Endothelial cell of umbilical vein (primary cell): ENCODE measurements around the gene ZBTB20. TPM values are rescaled to one million over a fixed set of nuclear protein-coding genes. Genes with fewer than 3 reads are reported as not detected.

Experiments
- BruUV-seq: library from RNA; stranded (reverse); fragments of 400-500 nt; replicated peaks from 2 replicates; lab custom pipeline; 2021; lab: Mats Ljungman, UMichigan
- CTCF ChIA-PET: fragments of 300-600, 350-600 bp; sonication (Branson Sonifier 250); formaldehyde crosslinking; loops from one replicate; lab custom pipeline; 2021; ENCODE audit warnings: antibody characterized with exemption, inconsistent platforms; lab: Charles Lee
- POLR2A ChIA-PET: fragments of 300-600, 350-600 bp; sonication (Branson Sonifier 250); formaldehyde crosslinking; loops from one replicate; lab custom pipeline; 2021; ENCODE audit warnings: antibody characterized with exemption, inconsistent platforms; lab: Charles Lee
- DNase-seq: peaks from one replicate; pipeline ENCODE4 v3.0.0-alpha.2; 2011; ENCODE audit warnings: low read depth, low spot score
- FAIRE-seq: peaks from 2 replicates; lab custom pipeline; 2011; peaks lifted over from hg19 to GRCh38; lab: Jason Lieb, UNC
- H2AFZ ChIP-seq: 2 replicates; pipeline ENCODE4 v1.6.0; 2012; ENCODE audit warnings: low read depth, low read length, control low read depth, inconsistent platforms
- H3K27ac ChIP-seq: 2 replicates; pipeline ENCODE4 v1.5.1; 2011; ENCODE audit warnings: low read depth, mild to moderate bottlenecking, control low read depth, low read length, moderate library complexity; ENCODE audit not compliant: insufficient read depth
- H3K27me3 ChIP-seq, 2 experiments: 2 replicates each; pipeline versions ENCODE4 v1.6.0 to v1.6.1; 2011; ENCODE audit warnings: low read length in 2 of 2, mixed read lengths in 1 of 2; ENCODE audit not compliant: control insufficient read depth in 2 of 2, insufficient read depth in 2 of 2
- H3K36me3 ChIP-seq, 2 experiments: 2 replicates in 1 of 2; 3 replicates in 1 of 2; pipeline ENCODE4 v1.5.1; 2011; ENCODE audit warnings: low read length in 2 of 2, mild to moderate bottlenecking in 1 of 2, moderate library complexity in 1 of 2; ENCODE audit not compliant: control insufficient read depth in 2 of 2, insufficient read depth in 2 of 2; ENCODE audit errors: extremely low read depth in 1 of 2
- H3K4me1 ChIP-seq: 3 replicates; pipeline ENCODE4 v1.5.1; 2011; ENCODE audit warnings: mild to moderate bottlenecking, low read length; ENCODE audit not compliant: control insufficient read depth, insufficient read depth; ENCODE audit errors: extremely low read depth
- H3K4me2 ChIP-seq: 2 replicates; pipeline ENCODE4 v1.6.1; 2011; ENCODE audit warnings: low read length, control low read depth, mixed read lengths; ENCODE audit not compliant: insufficient read depth
- H3K4me3 ChIP-seq, 3 experiments: fragments of 200-600 bp in 1 of 3; sonication (generic), shearing (Covaris generic) in 1 of 3; replicated peaks in 1 of 3; 2 replicates each; pipeline ENCODE4 v1.5.1; 2011 to 2016; ENCODE audit warnings: control low read depth in 3 of 3, low read length in 3 of 3, mild to moderate bottlenecking in 2 of 3, inconsistent platforms in 1 of 3, low read depth in 1 of 3, moderate library complexity in 1 of 3; ENCODE audit not compliant: insufficient read depth in 1 of 3
- H3K79me2 ChIP-seq: 2 replicates; pipeline ENCODE4 v1.6.0; 2012; ENCODE audit warnings: low read length, inconsistent platforms; ENCODE audit not compliant: control insufficient read depth, insufficient read depth
- H3K9ac ChIP-seq: replicated peaks from 2 replicates; pipeline ENCODE3; 2011; ENCODE audit warnings: low read length, control low read depth; ENCODE audit not compliant: insufficient read depth; ENCODE audit errors: extremely low read depth
- H3K9me1 ChIP-seq: replicated peaks from 3 replicates; pipeline ENCODE4 v1.6.0; 2011; ENCODE audit warnings: mild to moderate bottlenecking, low read length; ENCODE audit not compliant: control insufficient read depth, insufficient read depth; ENCODE audit errors: extremely low read depth
- H3K9me3 ChIP-seq: replicated peaks from 2 replicates; pipeline ENCODE4 v1.5.1; 2012; ENCODE audit warnings: low read length, inconsistent platforms; ENCODE audit not compliant: control insufficient read depth, insufficient read depth
- H4K20me1 ChIP-seq: replicated peaks from 2 replicates; pipeline ENCODE3; 2011; ENCODE audit warnings: mild to moderate bottlenecking, low read length; ENCODE audit not compliant: control insufficient read depth, insufficient read depth; ENCODE audit errors: extremely low read depth
- CTCF ChIP-seq, 2 donors: IDR thresholded peaks; 1 replicate in 1 of 2; 2 replicates in 1 of 2; pipeline ENCODE4 v1.5.1; 2011; ENCODE audit warnings: low read length in 2 of 2, mild to moderate bottlenecking in 2 of 2, moderate library complexity in 2 of 2, control low read depth in 1 of 2, inconsistent platforms in 1 of 2, low read depth in 1 of 2; ENCODE audit not compliant: insufficient read depth in 1 of 2; ENCODE audit errors: extremely low read depth in 1 of 2
- EZH2 ChIP-seq: IDR thresholded peaks from 2 replicates; pipeline ENCODE4 v1.6.1; 2012; ENCODE audit warnings: borderline replicate concordance, low read depth, mild to moderate bottlenecking, moderate library complexity, low read length, inconsistent platforms; ENCODE audit not compliant: severe bottlenecking
- GATA2 ChIP-seq: IDR thresholded peaks from 2 replicates; pipeline ENCODE4 v1.7.0; 2011; ENCODE audit warnings: low read depth, mild to moderate bottlenecking, moderate library complexity, mixed read lengths, low read length; ENCODE audit not compliant: insufficient read length, insufficient read depth
- JUN ChIP-seq: IDR thresholded peaks from 2 replicates; pipeline ENCODE4 v1.6.1; 2011; ENCODE audit warnings: borderline replicate concordance, low read depth; ENCODE audit not compliant: insufficient read length, insufficient read depth
- MYC ChIP-seq: IDR thresholded peaks from one replicate; pipeline ENCODE4 v1.6.1; 2011; ENCODE audit warnings: mild to moderate bottlenecking, low read depth, low read length
- POLR2A ChIP-seq: IDR thresholded peaks from 2 replicates; pipeline ENCODE4 v1.6.1; 2012; ENCODE audit warnings: low read depth, mild to moderate bottlenecking, control low read depth, low read length
- POLR2AphosphoS5 ChIP-seq: IDR thresholded peaks from 2 replicates; pipeline ENCODE4 v1.6.1; 2012; ENCODE audit warnings: low read depth, mild to moderate bottlenecking, control low read depth, low read length, moderate library complexity; ENCODE audit not compliant: insufficient read depth
- dilution Hi-C: fragments of 300-500 bp; cut with MboI; formaldehyde crosslinking; loops from one replicate; pipeline ENCODE4 v1.15.0; 2019; ENCODE audit warnings: low sequenced_read_pairs; ENCODE audit not compliant: extremely low pct_ligation_motif_present
- intact Hi-C: fragments of 100-400 bp; cut with micrococcal nuclease; formaldehyde crosslinking; loops from one replicate; pipeline ENCODE4 v1.10.0; 2022
- polyA plus RNA-seq, 4 experiments: library from polyadenylated mRNA; depleted of rRNA in 3 of 4; stranded (reverse) in 3 of 4; unstranded in 1 of 4; fragments of >200 nt; gene quantifications; 2 replicates each; pipeline versions ENCODE4 v1.2.1 to v1.2.3, GENCODE V29; 2011 to 2012; ENCODE audit warnings: missing spikeins in 1 of 4
- total RNA-seq: library from RNA; stranded (reverse); gene quantifications from 2 replicates; pipeline ENCODE4 v1.2.3, GENCODE V29; 2021

ZBTB20 gene
- total and polyA plus RNA-seq, 2 donors (not counting 3 experiments of a cell fraction or from before 2014, with no cell fraction given) = 2.1 to 20.5 TPM

DNA sequence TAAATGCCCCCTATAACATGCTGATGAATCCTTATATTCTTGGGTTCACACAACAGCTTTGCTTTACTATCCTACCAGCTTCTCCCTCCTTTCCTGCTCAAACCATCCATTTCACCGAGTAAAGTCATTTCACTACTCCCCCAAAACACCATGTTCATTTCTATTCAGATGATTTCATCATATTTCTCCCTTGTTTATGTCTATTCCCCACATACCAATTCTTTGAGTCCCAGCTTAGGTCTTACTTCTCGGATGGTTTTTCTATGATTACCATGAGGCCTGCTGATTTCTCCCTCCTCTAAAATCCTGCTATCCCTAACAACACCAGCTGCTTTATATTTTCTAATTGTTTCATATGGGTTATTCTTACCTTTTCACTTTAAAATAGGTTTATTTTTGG, 621.8 kb downstream of the ZBTB20 start:
- Histone ChIP-seq H3K79me2 (no peaks in the 10 kb centered on the region), H4K20me1 (no peaks in the 10 kb centered on the region), H3K36me3 (no peaks in the 10 kb centered on the region), H3K27me3 (no peaks in the 10 kb centered on the region), H3K27ac (no peak overlapping the region), H2AFZ (no peak overlapping the region), H3K4me3 (no peak overlapping the region), H3K9me1 (no peaks in the 10 kb centered on the region), H3K9me3 (no peaks in the 10 kb centered on the region), H3K9ac (no peak overlapping the region), H3K4me2 (no peak overlapping the region), H3K4me1 (no peaks in the 10 kb centered on the region)
- TF ChIP-seq MYC (no peak), GATA2 (no peak), EZH2 (no peak), CTCF (IDR thresholded peaks at IDR 0.05; ENCODE audit: extremely low read depth in 1 of 2, insufficient read depth in 1 of 2, low read depth in 1 of 2, low read length in 2 of 2) (no peak), JUN (no peak), POLR2A (no peak), POLR2AphosphoS5 (no peak)
- intact Hi-C loops (loop anchor here (10.0 kb wide), 1 partner anchor 570 kb away; no protein-coding TSS in a partner anchor), dilution Hi-C loops (no loop called here)
- DNase-seq = no peak
- POLR2A ChIA-PET = no interaction called here
- BruUV-seq = no TSS peak
- FAIRE-seq = no peak
- CTCF ChIA-PET = interaction anchor here (1.1 kb wide), 1 partner anchor 72 kb away, joined by 3 read pairs; no protein-coding TSS in a partner anchor
